NCI-H2196 treated with DMSO at 0.1 percent for 48 hours (cell line): ENCODE data around the gene RAP1GAP2.

ENCODE experiments used
- DNase-seq: peaks from one replicate; lab custom pipeline; 2025; ENCODE audit not compliant: unreplicated experiment; lab: John Stamatoyannopoulos, UW

Gene RAP1GAP2

DNA sequence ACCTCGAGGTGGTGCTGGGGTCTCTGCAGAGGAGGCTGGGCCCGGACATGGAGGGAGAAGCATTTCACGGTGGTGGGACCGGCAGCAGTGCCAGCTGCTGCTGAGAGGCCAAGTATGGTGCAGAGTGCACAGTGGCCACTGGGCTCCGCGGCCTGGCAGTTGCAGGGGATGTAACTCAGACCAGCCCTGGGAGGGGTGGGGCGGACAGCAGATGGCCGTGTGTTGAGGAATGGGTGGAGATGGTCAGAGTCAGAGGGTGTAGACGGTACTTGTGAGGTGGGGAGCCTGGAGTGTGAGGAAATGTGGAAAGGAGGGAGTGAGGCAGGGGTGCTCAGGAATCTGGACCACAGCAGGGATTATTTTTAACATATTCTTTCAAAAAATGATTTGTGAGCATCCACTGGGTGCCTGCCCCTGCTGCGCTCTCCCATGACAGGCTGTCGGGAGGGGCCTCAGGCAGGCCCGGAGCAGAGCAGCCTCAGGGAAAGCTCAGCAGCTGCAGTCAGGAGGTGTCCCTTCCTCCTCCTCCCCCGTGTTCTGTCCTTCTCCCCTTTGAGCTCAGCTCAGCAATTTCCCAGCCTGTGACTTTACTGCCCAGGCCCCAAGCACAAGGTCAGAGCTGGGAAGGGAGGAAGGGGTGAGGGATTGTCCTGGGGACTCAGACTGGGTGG, 113.1 kb downstream of the RAP1GAP2 start:
- no peak for DNase-seq

DNA sequence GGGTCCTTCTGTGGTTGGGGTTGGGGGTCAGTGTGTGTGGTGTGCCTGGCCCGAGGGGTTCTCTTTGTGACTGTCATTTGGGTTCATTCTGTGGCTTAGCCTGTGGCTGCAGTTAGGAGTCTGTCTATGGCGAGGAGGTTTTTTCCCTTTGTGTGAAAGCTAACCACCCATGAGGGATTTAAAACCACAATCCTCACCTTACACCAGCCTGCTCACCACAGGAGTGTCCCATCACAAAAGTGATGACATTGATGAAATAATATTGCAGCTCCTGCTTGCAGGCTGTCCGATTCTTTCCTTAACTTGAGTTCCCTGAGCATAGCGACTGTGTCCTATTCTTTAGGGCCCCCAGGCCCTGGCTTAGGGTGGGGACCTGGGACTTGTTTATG, 113.6 kb downstream of the RAP1GAP2 start:
- DNase-seq = no peak

DNA sequence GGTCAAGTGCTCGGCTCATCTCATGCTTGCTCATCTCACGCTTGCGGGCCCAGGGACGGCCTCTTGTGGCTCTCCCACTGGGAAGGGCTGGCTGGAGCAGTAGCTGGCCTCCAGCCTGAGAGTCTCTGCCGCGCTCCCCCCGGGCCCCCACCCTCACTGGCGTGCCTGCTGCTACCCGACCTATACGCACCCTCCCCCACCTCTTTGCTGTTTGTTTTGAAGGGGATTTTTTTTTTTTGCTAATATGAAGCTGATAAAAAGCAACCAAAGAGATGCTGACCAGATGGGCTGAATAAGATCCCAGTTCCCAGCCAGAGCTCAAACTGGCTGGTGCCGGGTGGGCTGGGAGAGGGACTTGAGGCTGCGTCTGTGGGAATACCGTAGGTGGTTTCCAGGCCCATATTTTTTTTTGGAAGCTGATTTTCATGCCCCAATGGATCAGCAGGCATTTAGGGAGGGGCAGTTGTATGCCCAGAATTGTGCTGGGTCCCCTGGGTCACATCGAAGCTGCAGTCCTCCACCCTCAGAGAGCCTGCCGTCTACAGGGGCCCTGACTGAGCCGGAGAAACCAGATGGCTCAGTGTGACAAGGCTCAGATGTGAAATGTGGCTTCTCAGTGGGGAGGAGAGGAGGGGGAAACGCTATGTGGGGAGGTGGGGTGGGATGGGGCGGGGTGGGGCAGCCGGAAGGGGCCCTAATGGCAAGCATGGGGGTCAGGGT, 115.0 kb downstream of the RAP1GAP2 start:
- DNase-seq = no peak

DNA sequence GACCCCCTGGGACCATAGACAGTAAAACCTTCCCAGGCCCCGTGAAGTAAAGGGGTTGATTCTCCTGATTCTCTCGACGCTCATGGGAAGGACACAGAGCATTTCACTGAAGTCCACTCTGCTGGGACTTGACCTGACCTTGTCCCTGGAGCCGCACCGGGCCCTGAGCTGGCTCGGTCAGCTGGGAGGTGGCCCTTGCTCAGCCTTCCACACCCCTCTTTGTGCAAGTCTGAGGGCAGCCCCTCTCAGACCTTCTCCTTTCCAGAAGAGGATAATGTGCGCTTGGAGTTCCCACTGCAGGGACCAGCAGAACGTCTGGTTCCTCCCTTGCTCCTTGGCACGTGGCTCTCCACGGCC, 115.5 kb downstream of the RAP1GAP2 start:
- DNase-seq = no peak

DNA sequence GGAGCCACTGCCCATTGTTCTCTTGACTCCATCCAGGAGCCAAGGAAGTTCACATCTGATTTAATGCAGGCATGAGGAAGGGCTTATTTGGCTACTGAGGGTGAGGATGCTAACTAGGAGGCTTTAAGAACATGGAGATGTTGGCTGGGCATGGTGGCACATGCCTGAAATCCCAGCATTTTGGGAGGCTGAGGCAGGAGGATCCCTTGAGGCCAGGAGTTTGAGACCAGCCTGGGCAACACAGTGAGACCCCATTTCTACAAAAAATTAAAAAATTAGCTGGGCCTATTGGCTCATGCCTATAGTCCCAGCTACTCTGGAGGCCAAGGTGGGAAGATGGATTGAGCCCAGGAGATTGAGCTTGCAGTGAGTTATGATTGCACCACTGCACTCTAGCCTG, 116.5 kb downstream of the RAP1GAP2 start:
- no peak for DNase-seq

DNA sequence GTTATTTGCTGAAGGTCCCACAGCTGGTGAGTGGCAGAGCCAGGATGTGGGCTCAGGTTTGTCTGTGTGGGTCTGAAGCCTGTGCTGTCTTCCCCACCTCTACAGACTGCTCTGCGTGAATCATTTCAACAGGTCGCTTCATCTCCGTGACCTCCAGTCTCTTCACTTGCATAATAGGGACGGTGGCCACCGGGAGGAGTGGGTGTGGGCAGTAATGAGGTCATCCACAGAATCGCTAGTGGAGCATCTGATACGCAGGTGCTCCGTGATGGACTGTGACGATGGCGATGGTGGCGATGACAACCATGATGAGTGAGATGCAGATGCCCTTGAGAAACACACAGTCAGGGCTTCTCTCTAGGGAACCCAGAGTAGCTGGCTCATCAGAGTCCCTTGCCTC, 120.2 kb downstream of the RAP1GAP2 start:
- DNase-seq = no peak

DNA sequence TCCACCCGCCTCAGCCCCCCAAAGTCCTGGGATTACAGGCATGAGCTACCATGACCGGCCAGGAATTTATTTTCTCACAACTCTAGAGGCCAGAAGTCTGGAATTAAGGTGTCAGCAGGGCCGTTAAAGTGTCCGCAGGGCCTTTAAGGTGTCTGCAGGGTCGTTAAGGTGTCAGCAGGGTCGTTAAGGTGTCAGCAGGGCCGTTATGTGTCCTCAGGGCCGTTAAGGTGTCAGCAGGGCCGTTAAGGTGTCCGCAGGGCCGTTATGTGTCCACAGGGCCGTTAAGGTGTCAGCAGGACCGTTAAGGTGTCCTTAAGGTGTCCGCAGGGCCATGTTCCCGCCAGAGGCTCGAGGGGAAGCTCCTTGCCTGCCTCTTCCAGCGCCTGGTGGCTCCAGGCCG, 125.2 kb downstream of the RAP1GAP2 start:
- no peak for DNase-seq

DNA sequence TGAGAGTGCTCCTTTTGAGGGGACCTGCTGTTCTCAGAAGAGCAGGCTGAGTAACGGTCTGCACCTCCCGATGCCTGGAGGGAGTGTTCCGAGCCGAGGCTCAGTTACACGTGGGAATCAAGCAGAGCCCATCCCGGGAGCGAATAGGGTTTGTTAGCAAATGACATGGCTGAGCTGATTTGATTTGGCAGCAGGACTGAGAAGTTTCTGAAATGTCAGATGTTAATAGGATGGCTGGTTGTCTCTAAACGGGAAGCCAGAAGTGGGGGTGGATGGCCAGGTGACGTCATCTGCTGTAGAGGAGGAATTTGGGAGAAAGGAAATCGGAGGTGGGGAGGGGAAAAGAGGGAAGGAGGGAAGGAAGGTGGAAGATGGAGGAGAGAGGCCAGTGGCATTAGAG, 128.0 kb downstream of the RAP1GAP2 start:
- no peak for DNase-seq

DNA sequence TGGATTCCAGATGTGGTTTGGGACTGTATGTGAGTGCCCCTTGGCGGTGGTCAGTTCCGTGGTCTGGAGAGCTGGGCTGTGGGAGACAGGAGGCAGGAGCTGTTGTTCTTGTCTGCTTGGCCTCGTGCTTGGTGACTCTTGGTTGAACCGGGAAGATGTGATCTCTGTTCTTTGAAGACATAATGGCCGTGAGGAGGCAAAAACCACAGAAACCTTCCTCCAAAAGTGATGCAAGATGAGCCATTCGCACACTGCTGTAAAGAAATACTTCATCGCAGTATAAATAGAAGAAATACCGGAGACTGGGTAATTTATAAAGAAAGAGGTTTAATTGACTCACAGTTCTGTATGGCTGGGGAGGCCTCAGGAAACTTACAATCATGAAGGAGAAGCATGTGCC, 128.8 kb downstream of the RAP1GAP2 start:
- no peak for DNase-seq

DNA sequence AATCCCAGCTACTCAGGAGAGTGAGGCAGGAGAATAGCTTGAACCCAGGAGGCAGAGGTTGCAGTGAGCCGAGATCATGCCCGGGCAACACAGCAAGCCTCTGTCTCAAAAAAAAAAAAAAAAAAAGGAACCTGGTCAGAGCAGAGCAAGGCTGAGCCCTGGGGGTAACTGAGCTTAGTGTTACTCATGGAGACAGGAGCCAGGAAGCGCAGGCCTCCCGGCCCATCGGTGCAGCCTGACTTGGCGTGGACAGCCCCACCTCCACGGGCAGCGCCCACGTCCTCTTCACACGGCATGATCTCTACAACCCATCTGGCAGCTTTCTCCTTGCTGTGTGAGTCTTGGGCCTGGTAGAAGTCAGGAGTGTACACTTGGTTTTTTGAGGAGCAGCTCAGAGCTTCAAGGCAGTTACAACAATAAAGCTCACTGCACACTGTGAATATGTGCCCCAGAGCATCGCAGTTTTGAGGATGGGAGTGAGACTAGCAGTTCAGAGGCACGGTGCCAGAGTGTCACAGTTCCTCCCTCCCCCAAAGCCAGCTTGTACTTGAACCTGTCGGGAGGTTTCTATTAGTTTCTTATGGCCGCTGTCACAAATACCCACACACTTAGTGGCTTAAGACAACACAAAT, 129.9 kb downstream of the RAP1GAP2 start:
- DNase-seq = no peak

DNA sequence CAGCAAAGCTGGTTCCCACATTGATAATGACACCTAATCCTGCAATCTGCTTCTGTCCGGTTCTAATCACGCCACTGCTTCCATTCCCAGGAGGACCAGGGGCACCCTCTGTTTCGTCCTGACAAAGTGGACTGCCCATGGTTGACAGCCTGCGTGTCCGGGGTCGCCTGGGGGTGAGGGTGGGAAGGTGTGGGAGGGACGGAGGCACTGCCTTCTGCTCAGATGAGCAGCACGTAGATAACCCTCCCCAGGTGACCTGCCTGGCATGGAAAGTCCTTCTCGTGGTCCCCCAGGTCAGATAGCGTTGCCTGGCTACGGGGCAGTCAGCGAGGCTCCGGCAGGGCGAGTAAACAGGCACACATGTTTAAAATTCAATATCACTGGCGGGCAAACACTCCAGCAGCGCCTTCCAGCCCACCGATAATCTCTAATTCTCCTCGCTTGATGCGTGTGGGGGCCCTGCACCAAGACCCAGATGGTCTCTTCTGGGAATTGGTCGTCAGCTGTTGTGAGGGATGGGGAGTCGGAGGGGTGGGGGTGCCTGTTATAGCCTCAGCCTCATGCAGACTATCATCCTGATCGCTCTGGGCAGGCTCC, 132.2 kb downstream of the RAP1GAP2 start:
- no peak for DNase-seq

DNA sequence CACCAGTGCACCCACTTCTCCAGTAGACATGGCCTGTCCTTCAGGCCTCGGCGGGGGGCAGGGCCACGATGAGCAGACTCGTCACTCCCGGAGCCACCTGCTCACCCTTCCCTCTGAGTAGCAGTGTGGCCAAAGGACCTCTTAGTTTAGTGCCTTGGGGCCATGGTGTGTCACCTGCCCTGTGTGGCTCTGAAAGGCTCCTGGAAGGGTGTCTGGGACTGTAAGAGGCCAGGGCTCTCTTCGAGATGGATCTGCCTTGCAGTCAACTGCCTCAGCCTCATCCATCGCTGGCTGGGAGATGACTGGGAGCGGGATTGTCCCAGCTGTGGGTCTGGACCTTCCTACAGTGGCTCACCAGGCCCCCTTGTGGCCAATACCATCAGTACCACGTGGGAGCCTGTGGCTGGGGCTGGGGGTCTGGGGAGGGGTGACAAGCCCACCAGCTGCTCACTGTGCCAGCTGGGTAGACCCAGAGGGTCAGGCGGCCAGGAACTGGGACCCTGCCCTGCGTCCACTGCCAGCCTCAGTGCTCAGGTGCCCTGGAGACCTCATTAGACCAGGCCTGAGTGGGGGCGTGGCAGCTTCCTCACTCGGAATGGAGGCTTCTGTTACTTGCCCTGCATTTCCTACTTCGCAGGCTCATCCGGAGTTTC, 133.8 kb downstream of the RAP1GAP2 start:
- no peak for DNase-seq

DNA sequence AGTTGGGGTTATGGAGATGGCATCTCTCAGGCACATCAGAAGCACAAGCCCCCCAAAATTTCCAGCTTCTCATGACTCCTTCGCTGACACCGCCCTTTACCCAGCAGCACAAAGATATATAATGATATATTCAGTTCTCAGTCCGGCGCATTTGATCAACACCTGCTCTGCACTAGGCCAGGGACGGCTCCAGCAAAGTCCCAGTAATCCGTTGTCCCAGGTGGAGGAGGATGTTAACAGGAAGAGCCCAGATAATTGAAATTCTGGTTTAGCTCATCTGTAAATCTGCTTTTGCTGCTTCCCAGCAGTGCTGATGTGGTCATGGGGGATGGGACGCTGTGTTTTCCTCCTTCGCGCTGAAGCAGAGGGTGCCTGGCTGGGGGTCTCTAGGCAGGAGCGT, 135.6 kb downstream of the RAP1GAP2 start:
- DNase-seq = no peak

DNA sequence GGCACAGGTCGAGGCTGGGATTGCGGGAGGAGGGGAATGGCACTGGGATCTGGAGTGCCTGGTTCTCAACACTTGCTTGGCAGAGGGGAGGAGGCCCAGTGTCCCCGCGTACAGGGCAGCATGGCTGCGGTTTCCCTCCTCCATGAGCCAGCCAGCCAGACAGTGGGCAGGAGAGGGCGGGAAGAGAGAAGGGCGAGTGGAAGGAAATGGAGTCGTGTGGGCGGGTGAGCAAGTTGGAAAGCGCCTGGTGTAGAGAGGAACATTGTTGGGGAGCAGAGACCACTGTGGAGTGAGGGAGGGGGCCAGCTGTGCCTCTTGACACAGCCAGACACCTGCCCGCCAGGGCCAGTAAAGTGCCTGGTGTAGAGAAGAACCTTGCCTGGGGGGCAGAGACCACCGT, 136.7 kb downstream of the RAP1GAP2 start:
- DNase-seq = no peak

DNA sequence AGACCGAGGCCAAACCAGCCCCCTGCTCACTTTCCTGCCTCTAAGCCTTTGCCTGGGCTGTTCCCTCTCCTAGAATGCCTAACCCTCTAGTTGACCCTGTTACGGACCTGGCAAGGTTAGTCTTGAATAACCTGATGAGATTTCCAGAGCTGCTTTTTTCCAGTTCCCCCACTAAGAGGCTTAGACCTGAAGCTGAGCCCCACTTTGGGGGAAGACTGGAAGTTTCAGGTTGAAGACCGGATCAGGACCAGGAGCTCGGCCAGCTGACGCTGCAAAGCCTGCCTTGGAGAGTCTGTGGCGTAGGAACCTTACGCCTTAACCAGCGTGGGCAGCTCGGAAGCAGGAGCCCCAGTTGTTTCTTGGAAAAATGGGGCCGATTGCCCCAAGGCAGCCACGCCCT, 137.4 kb downstream of the RAP1GAP2 start:
- DNase-seq = no peak

DNA sequence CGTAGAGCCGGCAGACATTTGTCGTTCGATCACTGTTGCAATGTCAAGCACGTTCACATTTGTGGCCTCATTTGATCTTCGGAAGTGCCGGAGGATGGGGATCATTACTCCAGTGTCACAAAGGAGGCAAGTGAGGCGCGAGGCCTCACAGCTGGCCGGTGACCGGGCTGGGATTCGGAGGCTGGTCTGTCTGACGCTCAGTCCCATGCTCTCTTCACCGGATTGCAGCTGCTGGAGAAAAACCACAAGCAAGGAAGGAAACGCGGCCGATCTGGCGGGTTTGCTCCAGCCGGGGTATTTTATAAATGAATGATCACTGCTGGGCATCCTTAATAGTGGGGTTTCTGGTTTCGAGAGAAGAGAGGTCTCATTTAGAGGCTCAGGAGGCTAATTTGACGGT, 139.4 kb downstream of the RAP1GAP2 start:
- no peak for DNase-seq

DNA sequence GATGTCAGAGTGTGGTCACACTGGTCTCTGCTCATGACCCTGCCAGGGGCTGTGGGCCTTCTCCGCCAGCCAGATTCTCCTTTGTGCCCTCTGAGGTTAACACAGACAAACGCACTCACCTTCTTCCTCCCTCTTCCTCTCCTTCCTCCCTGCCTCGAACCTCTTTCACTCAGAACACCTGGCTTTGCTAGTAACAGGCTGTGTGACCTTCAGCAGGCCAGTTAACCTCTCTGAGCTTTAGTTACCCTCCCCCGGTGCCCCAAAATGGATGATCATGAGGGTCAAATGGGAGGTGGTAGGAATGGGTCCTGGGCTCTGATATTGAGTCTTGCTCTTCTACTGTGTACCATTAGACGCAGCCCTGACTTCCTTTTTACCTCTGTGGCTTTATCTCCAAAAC, 140.1 kb downstream of the RAP1GAP2 start:
- DNase-seq = no peak

DNA sequence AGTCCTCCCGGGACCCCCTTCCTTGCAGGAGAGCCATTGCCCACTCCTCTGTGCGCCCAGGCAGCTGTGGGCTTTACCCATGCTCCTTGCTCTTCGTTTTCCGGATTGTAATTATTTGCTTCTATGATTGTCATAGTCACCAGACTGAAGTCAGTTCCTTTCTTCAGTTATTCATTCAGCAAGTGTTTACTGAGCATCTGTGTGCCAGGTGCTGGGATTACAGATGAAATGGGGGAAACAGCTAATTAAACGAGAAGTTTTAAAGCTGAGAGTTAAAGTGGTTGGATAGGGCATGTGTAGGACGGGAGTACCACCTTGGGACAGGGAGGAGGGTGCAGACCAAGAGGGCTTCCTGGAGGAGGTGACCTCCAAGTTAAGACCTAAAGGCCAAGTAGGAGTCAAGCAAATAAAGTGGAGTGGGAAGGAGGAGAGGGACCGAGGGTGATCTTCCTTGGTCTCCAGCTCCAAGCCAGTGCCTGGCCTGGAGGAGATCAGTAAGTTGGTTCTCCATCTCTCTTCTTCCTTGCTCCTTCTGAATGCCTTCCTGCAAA, 140.6 kb downstream of the RAP1GAP2 start:
- no peak for DNase-seq

DNA sequence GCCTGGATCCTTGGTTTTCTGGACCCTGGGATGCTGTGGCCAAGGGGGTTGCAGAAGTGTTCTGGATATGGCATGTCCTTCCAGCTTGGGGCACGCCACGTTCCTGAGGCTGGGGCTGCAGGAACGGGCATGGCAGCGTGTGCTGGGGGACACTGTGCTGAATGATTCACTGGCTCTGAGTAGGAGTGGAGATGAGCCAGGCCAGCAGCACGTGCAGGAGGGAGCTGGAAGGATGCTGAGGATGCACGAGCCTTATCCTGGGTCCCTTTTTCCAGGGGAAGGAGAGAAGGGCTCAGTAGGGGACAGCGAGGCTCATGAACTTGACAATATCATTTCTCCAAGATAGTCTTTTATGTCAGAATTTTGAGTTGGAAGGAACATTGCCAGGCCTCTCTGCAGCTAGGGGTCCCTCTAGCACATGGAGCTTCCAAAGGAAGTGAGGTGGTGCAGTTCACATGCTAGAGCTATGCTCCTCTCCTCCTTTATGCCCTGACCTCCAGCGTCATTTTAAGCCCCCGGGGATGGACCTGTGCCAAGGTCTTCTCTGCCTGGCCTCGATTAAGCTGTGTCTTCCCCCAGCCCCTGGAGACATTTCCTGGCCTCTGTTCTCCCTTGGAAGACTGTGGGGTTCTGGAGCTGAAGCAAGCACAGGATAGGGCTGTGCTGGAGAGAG, 141.2 kb downstream of the RAP1GAP2 start:
- DNase-seq = no peak

DNA sequence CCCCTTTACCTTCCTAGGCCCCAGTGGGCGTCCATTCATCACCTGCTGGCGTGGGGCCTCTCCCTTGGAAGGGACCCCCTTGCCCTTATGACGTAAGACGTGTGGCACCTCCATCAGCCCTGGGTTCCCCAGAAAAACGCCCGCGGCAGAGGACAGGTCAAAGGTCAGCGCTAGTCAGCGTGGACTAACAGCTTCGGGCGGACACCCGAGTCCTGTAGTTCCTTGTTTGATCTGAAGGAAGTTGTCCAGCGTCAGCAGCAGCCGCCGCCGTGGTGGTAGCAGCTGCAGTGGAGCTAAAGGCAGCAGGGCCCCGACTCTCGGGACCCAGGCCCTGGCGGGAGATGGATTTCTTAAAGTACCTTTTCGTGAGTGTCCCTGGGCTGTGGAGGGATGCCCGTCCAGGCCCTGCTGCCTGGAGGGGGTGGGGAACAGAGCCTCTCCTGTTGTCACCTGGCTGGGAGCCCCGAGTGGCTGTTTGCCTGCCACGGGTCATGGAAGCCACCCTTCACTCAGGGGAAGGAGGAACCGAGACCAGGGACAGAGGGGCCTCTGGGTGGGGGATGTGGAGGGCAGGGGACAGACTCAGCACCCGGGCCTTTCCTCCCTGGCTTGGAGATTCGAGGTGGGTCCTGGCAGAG, 143.6 kb downstream of the RAP1GAP2 start:
- no peak for DNase-seq
